ENCODE data around the gene AKAP11. TPM values are rescaled to one million over a fixed set of nuclear protein-coding genes. Genes with fewer than 3 reads are reported as not detected.

Gene AKAP11
- total and polyA plus RNA-seq, 2 experiments from 2014 or later = 4.3 to 21.6 TPM

- Mint-ChIP-seq H3K4me1 (peaks cover 10% of the 10 kb centered on the region), H3K9me3 (no peaks in the 10 kb centered on the region; the same call in 2 of the 3 replicates), H3K27me3 (ENCODE audit: insufficient read depth, low read depth, poor library complexity) (peaks cover 7% of the 10 kb centered on the region), H3K27ac (no peak overlapping the region), H3K36me3 (ENCODE audit: low read depth) (no peaks in the 10 kb centered on the region; the same call in 2 of the 3 replicates), H3K4me3 (no peak overlapping the region)
- H3F3A ChIP-seq (replicated peaks; ENCODE audit: low read depth) = no peaks in the 10 kb centered on the region
- no peak overlapping the region for H3K27ac ChIP-seq (ENCODE audit: low read depth)
- H3K79me2 ChIP-seq (replicated peaks; ENCODE audit: insufficient read depth) = no peaks in the 10 kb centered on the region
- H3K4me3 ChIP-seq = no peak overlapping the region
- ATAC-seq (no peak), DNase-seq (ENCODE audit: low spot score) (no peak)
- TF ChIP-seq ZNF114 (CRISPR knock-in tag; IDR thresholded peaks at IDR 0.05) = no peak
- no peak for TF ChIP-seq CTCF (conservative IDR thresholded peaks at IDR 0.05; ENCODE audit: low read depth in 2 of 2)
- TF ChIP-seq CREB1 (CRISPR knock-in tag; IDR thresholded peaks at IDR 0.05; ENCODE audit: low read depth) = no peak
- TF ChIP-seq EZH2phosphoT487 (IDR thresholded peaks at IDR 0.05; ENCODE audit: unreplicated experiment) = no peak
- no peak for TF ChIP-seq NANOG (IDR thresholded peaks at IDR 0.05; ENCODE audit: borderline replicate concordance)
- TF ChIP-seq STAT1 (IDR thresholded peaks at IDR 0.05; ENCODE audit: unreplicated experiment) = no peak
- no peak for TF ChIP-seq ZNF462 (CRISPR knock-in tag; IDR thresholded peaks at IDR 0.05)
- TF ChIP-seq ZNF331 (CRISPR knock-in tag; IDR thresholded peaks at IDR 0.05; ENCODE audit: low read depth) = no peak
- no peak for TF ChIP-seq EZH2 (IDR thresholded peaks at IDR 0.05; ENCODE audit: low read depth, unreplicated experiment)
- TF ChIP-seq POLR2AphosphoS5 (IDR thresholded peaks at IDR 0.05; ENCODE audit: low read depth) = no peak
- H4K20me1 ChIP-seq (replicated peaks; ENCODE audit: insufficient read depth) = no peaks in the 10 kb centered on the region
- no peaks in the 10 kb centered on the region for H3K36me3 ChIP-seq (ENCODE audit: insufficient read depth)
- peaks cover 24% of the 10 kb centered on the region for H3K9me2 ChIP-seq (ENCODE audit: insufficient read depth)
- no peak overlapping the region for H3K4me2 ChIP-seq
- no peaks in the 10 kb centered on the region for H3K27me3 ChIP-seq (ENCODE audit: insufficient read depth)
- peaks cover 10% of the 10 kb centered on the region for H3K4me1 ChIP-seq (ENCODE audit: insufficient read depth)
- no peak overlapping the region for H2AFZ ChIP-seq
Observed at GRCh38 chr13:42348576-42348975, 76.6 kb downstream of the AKAP11 start.
